Liver (tissue), 9 donors: ENCODE data around the gene UPK2. TPM values are rescaled to one million over a fixed set of nuclear protein-coding genes. Genes with fewer than 3 reads are reported as not detected.

ENCODE experiments used
- DNase-seq: peaks from one replicate; pipeline ENCODE4 v3.0.0-alpha.2; 2017; ENCODE audit warnings: low spot score
- H3K27ac ChIP-seq, 2 donors: one replicate each; pipeline ENCODE4 v1.7.0; 2013; ENCODE audit warnings: inconsistent platforms in 2 of 2, low read length in 2 of 2, control low read depth in 1 of 2, low read depth in 1 of 2, mild to moderate bottlenecking in 1 of 2
- H3K27me3 ChIP-seq, 4 donors: one replicate each; pipeline versions ENCODE4 v1.6.1 to v1.7.0; 2013; ENCODE audit warnings: low read length in 3 of 4, inconsistent platforms in 1 of 4, mild to moderate bottlenecking in 1 of 4, moderate library complexity in 1 of 4; ENCODE audit not compliant: control insufficient read depth in 4 of 4, insufficient read depth in 4 of 4
- H3K36me3 ChIP-seq, 4 donors: one replicate each; pipeline versions ENCODE4 v1.6.1 to v1.7.0; 2013; ENCODE audit warnings: low read length in 3 of 4, mild to moderate bottlenecking in 3 of 4, low read depth in 1 of 4, moderate library complexity in 1 of 4; ENCODE audit not compliant: control insufficient read depth in 4 of 4, insufficient read depth in 3 of 4
- H3K4me1 ChIP-seq, 4 donors: one replicate each; pipeline versions ENCODE4 v1.6.1 to v1.7.0; 2013; ENCODE audit warnings: low read length in 3 of 4, mild to moderate bottlenecking in 3 of 4, moderate library complexity in 1 of 4; ENCODE audit not compliant: control insufficient read depth in 4 of 4, insufficient read depth in 4 of 4
- H3K4me3 ChIP-seq, 3 donors: one replicate each; pipeline versions ENCODE4 v1.6.1 to v1.7.0; 2013; ENCODE audit warnings: low read length in 3 of 3, control low read depth in 1 of 3, low read depth in 1 of 3, mild to moderate bottlenecking in 1 of 3
- H3K9ac ChIP-seq, 2 donors: one replicate each; pipeline ENCODE4 v1.7.0; 2013; ENCODE audit warnings: low read length in 2 of 2, mild to moderate bottlenecking in 2 of 2, moderate library complexity in 2 of 2, control low read depth in 1 of 2, low read depth in 1 of 2
- H3K9me3 ChIP-seq, 4 donors: one replicate each; pipeline versions ENCODE4 v1.6.1 to v1.7.0; 2013; ENCODE audit warnings: low read length in 3 of 4; ENCODE audit not compliant: control insufficient read depth in 4 of 4
- ATF3 ChIP-seq: IDR thresholded peaks from 2 replicates; pipeline ENCODE4 v1.6.1; 2016; ENCODE audit warnings: antibody characterized with exemption
- CTCF ChIP-seq: fragments of 150-350 bp; IDR thresholded peaks from 2 replicates; pipeline ENCODE4 v1.5.1; 2017; ENCODE audit warnings: improper control_type of control experiment, low read depth, low read length; ENCODE audit not compliant: missing input control
- EGR1 ChIP-seq, 2 donors: IDR thresholded peaks; 2 replicates each; pipeline ENCODE4 v1.6.1; 2016 to 2018; ENCODE audit warnings: antibody characterized with exemption in 2 of 2, low read depth in 2 of 2
- FOXA1 ChIP-seq: IDR thresholded peaks from 2 replicates; pipeline ENCODE4 v1.6.1; 2016; ENCODE audit warnings: antibody characterized with exemption
- FOXA2 ChIP-seq: IDR thresholded peaks from 2 replicates; pipeline ENCODE4 v1.6.1; 2016; ENCODE audit warnings: antibody characterized with exemption
- GABPA ChIP-seq, 2 donors: IDR thresholded peaks in 1 of 2; conservative IDR thresholded peaks in 1 of 2; 2 replicates each; pipeline ENCODE4 v1.6.1; 2016; ENCODE audit warnings: antibody characterized with exemption in 2 of 2, mild to moderate bottlenecking in 1 of 2, moderate library complexity in 1 of 2
- HNF4A ChIP-seq, 2 donors: conservative IDR thresholded peaks; 2 replicates each; pipeline ENCODE4 v1.6.1; 2016; ENCODE audit warnings: antibody characterized with exemption in 2 of 2, mild to moderate bottlenecking in 2 of 2
- HNF4G ChIP-seq: IDR thresholded peaks from 2 replicates; pipeline ENCODE4 v1.6.1; 2016; ENCODE audit warnings: antibody characterized with exemption
- JUND ChIP-seq, 2 donors: IDR thresholded peaks; 2 replicates each; pipeline ENCODE4 v1.6.1; 2016; ENCODE audit warnings: antibody characterized with exemption in 2 of 2
- MAX ChIP-seq: IDR thresholded peaks from 2 replicates; pipeline ENCODE4 v1.6.1; 2016; ENCODE audit warnings: antibody characterized with exemption
- NR2F2 ChIP-seq: IDR thresholded peaks from 2 replicates; pipeline ENCODE4 v1.6.1; 2016; ENCODE audit warnings: antibody characterized with exemption
- RAD21 ChIP-seq, 2 donors: IDR thresholded peaks; 2 replicates each; pipeline ENCODE4 v1.6.1; 2016; ENCODE audit warnings: antibody characterized with exemption in 2 of 2, mild to moderate bottlenecking in 2 of 2
- REST ChIP-seq: IDR thresholded peaks from 2 replicates; pipeline ENCODE4 v1.6.1; 2016; ENCODE audit warnings: antibody characterized with exemption, mild to moderate bottlenecking
- RXRA ChIP-seq, 2 donors: IDR thresholded peaks; 2 replicates each; pipeline ENCODE4 v1.6.1; 2017 to 2018; ENCODE audit warnings: antibody characterized with exemption in 2 of 2, mild to moderate bottlenecking in 1 of 2
- SP1 ChIP-seq: IDR thresholded peaks from 2 replicates; pipeline ENCODE4 v1.6.1; 2018; ENCODE audit warnings: antibody characterized with exemption, mild to moderate bottlenecking
- TAF1 ChIP-seq: conservative IDR thresholded peaks from 2 replicates; pipeline ENCODE4 v1.6.1; 2016; ENCODE audit warnings: antibody characterized with exemption, mild to moderate bottlenecking
- YY1 ChIP-seq: IDR thresholded peaks from 2 replicates; pipeline ENCODE4 v1.6.1; 2016; ENCODE audit warnings: antibody characterized with exemption, mild to moderate bottlenecking
- ZBTB33 ChIP-seq: IDR thresholded peaks from 2 replicates; pipeline ENCODE4 v1.6.1; 2016; ENCODE audit warnings: antibody characterized with exemption
- WGBS: extraction: QIAGEN DNeasy Blood & Tissue Kit; methylation state at CpG from one replicate; pipeline ENCODE4 v1.1.7; 2013; 5-methylcytosine and 5-hydroxymethylcytosine counted together
- polyA plus RNA-seq, 2 donors: library from polyadenylated mRNA; stranded (reverse) in 1 of 2; unstranded in 1 of 2; fragments of 200-250 nt in 1 of 2; fragments of >200 nt in 1 of 2; fragmentation: Nextera tagmentation in 1 of 2; extraction: Ambion mirVana in 1 of 2; gene quantifications; one replicate each; pipeline versions ENCODE4 v1.2.1 to v1.2.3, GENCODE V29; 2013 to 2015
- total RNA-seq, 2 donors: library from RNA; depleted of rRNA; stranded (reverse); fragments of >200 nt; gene quantifications; one replicate each; pipeline ENCODE4 v1.2.3, GENCODE V29; 2014
- donor health status: healthy.
- donor health status: healthy.
- donor health status: healthy.
- donor health status: healthy.
- donor health status: healthy.

Gene UPK2
- total and polyA plus RNA-seq, 4 donors = not detected

- H3K4me3 ChIP-seq = no peak overlapping the region
- no peaks in the 10 kb centered on the region for H3K27me3 ChIP-seq
- TF ChIP-seq EGR1 (IDR thresholded peaks at IDR 0.05; ENCODE audit: low read depth in 2 of 2) (no peak), FOXA2 (no peak), TAF1 (no peak), CTCF (no peak), REST (no peak), HNF4G (no peak), HNF4A (conservative IDR thresholded peaks at IDR 0.05) (no peak), SP1 (no peak), RXRA (IDR thresholded peaks at IDR 0.05) (no peak), FOXA1 (no peak), GABPA (IDR thresholded peaks at IDR 0.05 in 1 of 2, conservative IDR thresholded peaks at IDR 0.05 in 1 of 2) (no peak), MAX (no peak), ATF3 (no peak), ZBTB33 (no peak), RAD21 (IDR thresholded peaks at IDR 0.05) (no peak), YY1 (no peak), NR2F2 (no peak), JUND (IDR thresholded peaks at IDR 0.05) (no peak)
- H3K9ac ChIP-seq = no peak overlapping the region
- H3K4me1 ChIP-seq = no peaks in the 10 kb centered on the region
- H3K27ac ChIP-seq = no peak overlapping the region
- WGBS = 74% methylated on average over 11 of the region's 11 CpGs
- peaks cover 0 to 1% (median 0%) of the 10 kb centered on the region in 4 donors for H3K36me3 ChIP-seq
- no peak for DNase-seq
- no peaks in the 10 kb centered on the region for H3K9me3 ChIP-seq
Observed at GRCh38 chr11:118938491-118939403, 17.4 kb upstream of the UPK2 start.
